GM23338 (cell line): Measurements from ENCODE around the gene TXNDC12. TPM values are rescaled to one million over a fixed set of nuclear protein-coding genes. Genes with fewer than 3 reads are reported as not detected.

Source experiments
- ATAC-seq: fragments of 200-7000 bp; cut with Tn5 transposase; 3 replicates; pipeline ENCODE4 v1.9.1; 2020
- DNase-seq: peaks from one replicate; pipeline ENCODE4 v3.0.0-alpha.2; 2015; ENCODE audit warnings: low spot score
- H2AFZ ChIP-seq: fragments of 200-600 bp; sonication (generic); 2 replicates; pipeline ENCODE4 v1.8.0; 2016; ENCODE audit warnings: antibody characterized with exemption, mild to moderate bottlenecking, moderate library complexity
- H3F3A ChIP-seq: fragments of 200-600 bp; sonication (generic); replicated peaks from 2 replicates; pipeline ENCODE4 v1.8.0; 2017; ENCODE audit warnings: antibody characterized with exemption, mixed run types, low read depth
- H3K27ac ChIP-seq: fragments of 200-600 bp; sonication (generic); 2 replicates; pipeline ENCODE4 v1.6.1; 2016; ENCODE audit warnings: low read depth
- H3K27me3 ChIP-seq: fragments of 200-600 bp; sonication (generic); 2 replicates; pipeline ENCODE4 v1.8.0; 2016; ENCODE audit warnings: mild to moderate bottlenecking, mixed run types, moderate library complexity; ENCODE audit not compliant: insufficient read depth
- H3K36me3 ChIP-seq: fragments of 200-600 bp; sonication (generic); 2 replicates; pipeline ENCODE4 v1.8.0; 2016; ENCODE audit warnings: mild to moderate bottlenecking; ENCODE audit not compliant: insufficient read depth
- H3K4me1 ChIP-seq: fragments of 200-600 bp; sonication (generic); 2 replicates; pipeline ENCODE4 v1.8.0; 2016; ENCODE audit warnings: mild to moderate bottlenecking, moderate library complexity; ENCODE audit not compliant: insufficient read depth
- H3K4me2 ChIP-seq: fragments of 200-600 bp; sonication (generic); 2 replicates; pipeline ENCODE4 v1.7.1; 2017; ENCODE audit warnings: mixed run types
- H3K4me3 ChIP-seq: fragments of 200-600 bp; sonication (generic); 2 replicates; pipeline ENCODE4 v1.6.1; 2016; ENCODE audit warnings: mixed run types
- H3K79me2 ChIP-seq: fragments of 200-600 bp; sonication (generic); replicated peaks from 2 replicates; pipeline ENCODE4 v1.8.0; 2017; ENCODE audit warnings: mild to moderate bottlenecking; ENCODE audit not compliant: insufficient read depth
- H3K9me2 ChIP-seq: fragments of 200-600 bp; sonication (generic); 2 replicates; pipeline ENCODE4 v1.8.0; 2017; ENCODE audit not compliant: insufficient read depth
- H4K20me1 ChIP-seq: fragments of 200-600 bp; sonication (generic); replicated peaks from 2 replicates; pipeline ENCODE4 v1.8.0; 2017; ENCODE audit warnings: mild to moderate bottlenecking; ENCODE audit not compliant: insufficient read depth
- H3K27ac Mint-ChIP-seq: 2 replicates; pipeline ENCODE4 v1.8.0; 2020; ENCODE audit warnings: inconsistent platforms, mild to moderate bottlenecking, moderate library complexity, mixed read lengths
- H3K27me3 Mint-ChIP-seq: 3 replicates; pipeline ENCODE4 v1.8.0; 2022; ENCODE audit warnings: low read depth, mild to moderate bottlenecking, moderate library complexity, mixed read lengths, inconsistent platforms; ENCODE audit not compliant: insufficient read depth, poor library complexity
- H3K36me3 Mint-ChIP-seq: 3 replicates; pipeline ENCODE4 v1.8.0; 2021; ENCODE audit warnings: low read depth, mild to moderate bottlenecking, inconsistent platforms, moderate library complexity, mixed read lengths
- H3K4me1 Mint-ChIP-seq: 3 replicates; pipeline ENCODE4 v1.8.0; 2020; ENCODE audit warnings: mild to moderate bottlenecking, inconsistent platforms, mixed read lengths
- H3K4me3 Mint-ChIP-seq: 3 replicates; pipeline ENCODE4 v1.8.0; 2021; ENCODE audit warnings: moderate library complexity, mild to moderate bottlenecking, inconsistent platforms, mixed read lengths
- H3K9me3 Mint-ChIP-seq: 3 replicates; pipeline ENCODE4 v1.8.0; 2020; ENCODE audit warnings: moderate library complexity, mild to moderate bottlenecking, inconsistent platforms, mixed read lengths
- CREB1 ChIP-seq: fragments of 250-450 bp; sonication (Bioruptor Pico); IDR thresholded peaks from 2 replicates; pipeline ENCODE4 v1.5.0; 2020; ENCODE audit warnings: low read depth, mild to moderate bottlenecking, moderate library complexity
- CTCF ChIP-seq, 2 experiments: fragments of 200-600 bp in 1 of 2; sonication (generic) in 1 of 2; conservative IDR thresholded peaks; 2 replicates each; pipeline versions ENCODE4 v1.5.1 to v1.6.1; 2016 to 2017; ENCODE audit warnings: antibody characterized with exemption in 2 of 2, low read depth in 2 of 2, mild to moderate bottlenecking in 2 of 2, moderate library complexity in 1 of 2
- ETS1 ChIP-seq: IDR thresholded peaks from 2 replicates; pipeline ENCODE4 v1.6.1; 2016; ENCODE audit warnings: antibody characterized with exemption
- EZH2 ChIP-seq: fragments of 200-600 bp; sonication (generic); IDR thresholded peaks from one replicate; pipeline ENCODE4 v1.8.0; 2017; ENCODE audit warnings: antibody characterized with exemption, mild to moderate bottlenecking, low read depth; ENCODE audit not compliant: unreplicated experiment
- EZH2phosphoT487 ChIP-seq: fragments of 200-600 bp; sonication (generic); IDR thresholded peaks from one replicate; pipeline ENCODE4 v1.8.1; 2018; ENCODE audit warnings: antibody characterized with exemption; ENCODE audit not compliant: unreplicated experiment
- JUNB ChIP-seq: IDR thresholded peaks from one replicate; pipeline ENCODE4 v1.6.1; 2016; ENCODE audit warnings: antibody characterized with exemption; ENCODE audit not compliant: unreplicated experiment
- NANOG ChIP-seq: IDR thresholded peaks from 2 replicates; pipeline ENCODE4 v1.6.1; 2016; ENCODE audit warnings: antibody characterized with exemption, borderline replicate concordance
- POLR2AphosphoS5 ChIP-seq: IDR thresholded peaks from 2 replicates; pipeline ENCODE4 v1.6.1; 2016; ENCODE audit warnings: antibody characterized with exemption, low read depth
- REST ChIP-seq: IDR thresholded peaks from one replicate; pipeline ENCODE4 v1.6.1; 2018; ENCODE audit warnings: antibody characterized with exemption; ENCODE audit not compliant: unreplicated experiment
- STAT1 ChIP-seq: IDR thresholded peaks from one replicate; pipeline ENCODE4 v1.6.1; 2016; ENCODE audit warnings: antibody characterized with exemption; ENCODE audit not compliant: unreplicated experiment
- ZNF114 ChIP-seq: fragments of 250-450 bp; sonication (Bioruptor Pico); IDR thresholded peaks from 2 replicates; pipeline ENCODE4 v1.5.0; 2020; ENCODE audit warnings: mild to moderate bottlenecking, moderate library complexity
- ZNF331 ChIP-seq: fragments of 250-450 bp; sonication (Bioruptor Pico); IDR thresholded peaks from 2 replicates; pipeline ENCODE4 v1.5.0; 2020; ENCODE audit warnings: low read depth, mild to moderate bottlenecking, moderate library complexity
- ZNF462 ChIP-seq: fragments of 250-450 bp; sonication (Bioruptor Pico); IDR thresholded peaks from 2 replicates; pipeline ENCODE4 v1.5.0; 2020; ENCODE audit warnings: mild to moderate bottlenecking, moderate library complexity
- long read RNA-seq: library from polyadenylated mRNA; unstranded; transcript quantifications from one replicate; pipeline ENCODE4 v2.0.0, GENCODE V29; 2020; ENCODE audit not compliant: unreplicated experiment
- polyA plus RNA-seq: library from polyadenylated mRNA; unstranded; fragments of >200 nt; fragmentation: Nextera tagmentation; extraction: Ambion mirVana; gene quantifications from 2 replicates; pipeline ENCODE4 v1.2.1, GENCODE V29; 2016
- total RNA-seq: library from RNA; depleted of rRNA; stranded (reverse); fragments of >200 nt; shearing (Covaris generic); gene quantifications from 2 replicates; pipeline ENCODE4 v1.2.3, GENCODE V29; 2014; rRNA removed

TXNDC12 gene
- total RNA-seq (60.9 and 68.9 TPM in 2 replicates), polyA plus RNA-seq (88.2 and 96.6 TPM in 2 replicates)
- long read RNA-seq, transcript TXNDC12-201 (7 exons, 2,396 nt): major isoform, 118 of 121 reads
- long read RNA-seq, partial matches to known transcripts: 1 of 121 reads
- long read RNA-seq, other reads (novel, unspliced or antisense): 2 of 121 reads

- H3K79me2 ChIP-seq: peaks cover 85% of the 10 kb centered on the region
- peak within 1 kb of the TSS; percentile 98 for H3K4me3 Mint-ChIP-seq
Observed at GRCh38 chr1:52055066-52055865, at the start of gene TXNDC12. TXNDC12 (minus strand) TSS chr1:52055191; CDS start chr1:52055096, 95 bp downstream.

More at GRCh38 chr1:52055066-52055865, at the start of gene TXNDC12:
- 0 out of 2 replicates have a peak, but pooled peaks cover 13% of the 10 kb centered on the region for H4K20me1 ChIP-seq
- H3K9me2 ChIP-seq: no peaks in the 10 kb centered on the region
- H3K36me3 Mint-ChIP-seq: peaks cover 44% of the 10 kb centered on the region
- ATAC-seq: peak; percentile 80
- no peaks in the 10 kb centered on the region for H3K27me3 ChIP-seq
- peak; percentile 96 for DNase-seq
- peak within 1 kb of the TSS; percentile 100 for H3K27ac Mint-ChIP-seq
- peaks cover 20% of the 10 kb centered on the region for H3K4me1 ChIP-seq
- H3K36me3 ChIP-seq: peaks cover 5% of the 10 kb centered on the region
- H3K4me1 Mint-ChIP-seq: peaks cover 24% of the 10 kb centered on the region
- peak within 1 kb of the TSS; percentile 99 for H3K27ac ChIP-seq
- H3F3A ChIP-seq: no peaks in the 10 kb centered on the region; the same call in 1 of the 2 replicates
- H2AFZ ChIP-seq: peak within 1 kb of the TSS; percentile 67; the same call in 1 of the 2 replicates
- peak within 1 kb of the TSS; percentile 86 for H3K4me2 ChIP-seq
- peaks cover 8% of the 10 kb centered on the region for H3K27me3 Mint-ChIP-seq
- TF ChIP-seq JUNB: no peak
- no peak for TF ChIP-seq STAT1
- TF ChIP-seq ZNF462 (CRISPR knock-in tag): no peak
- no peak for TF ChIP-seq CTCF (conservative IDR thresholded peaks at IDR 0.05; ENCODE audit: low read depth in 2 of 2)
- TF ChIP-seq EZH2: no peak
- TF ChIP-seq ZNF114: no peak
- TF ChIP-seq REST: no peak
- TF ChIP-seq ETS1: peak; percentile 65
- TF ChIP-seq NANOG: no peak
- TF ChIP-seq CREB1: peak; percentile 77
- TF ChIP-seq EZH2phosphoT487: no peak
- TF ChIP-seq POLR2AphosphoS5: peak; percentile 91
- no peak for TF ChIP-seq ZNF331 (CRISPR knock-in tag)
- peak within 1 kb of the TSS; percentile 83 for H3K4me3 ChIP-seq
- no peaks in the 10 kb centered on the region for H3K9me3 Mint-ChIP-seq
